Measurements from ENCODE around the gene DERA. TPM values are rescaled to one million over a fixed set of nuclear protein-coding genes. Genes with fewer than 3 reads are reported as not detected.

Gene DERA
- total RNA-seq, 1 donor from 2014 or later, result 52.6 TPM

DNA sequence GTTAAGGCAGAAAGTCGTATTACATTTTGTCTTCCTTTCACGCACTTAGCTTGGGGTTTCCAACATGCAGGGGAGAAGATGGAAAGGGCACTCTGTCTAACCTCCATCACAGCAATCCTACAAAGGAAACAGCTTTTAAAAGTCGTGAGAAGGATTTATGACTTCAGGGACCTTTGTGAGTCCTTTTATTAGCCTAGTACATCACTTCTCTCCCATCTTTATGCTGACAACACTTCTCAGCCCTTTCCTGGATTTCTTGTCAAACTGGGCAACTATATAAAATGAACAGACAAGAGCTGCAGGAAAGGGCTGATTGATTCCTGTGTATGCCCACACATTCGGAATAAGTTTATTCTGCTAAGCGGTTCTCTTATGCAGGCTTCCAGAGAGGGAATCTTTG lies 159.0 kb downstream of the DERA start:
- H3K4me3 ChIP-seq (ENCODE audit: low read depth, low read length), result no peak overlapping the region
- TF ChIP-seq, protein P1, sequence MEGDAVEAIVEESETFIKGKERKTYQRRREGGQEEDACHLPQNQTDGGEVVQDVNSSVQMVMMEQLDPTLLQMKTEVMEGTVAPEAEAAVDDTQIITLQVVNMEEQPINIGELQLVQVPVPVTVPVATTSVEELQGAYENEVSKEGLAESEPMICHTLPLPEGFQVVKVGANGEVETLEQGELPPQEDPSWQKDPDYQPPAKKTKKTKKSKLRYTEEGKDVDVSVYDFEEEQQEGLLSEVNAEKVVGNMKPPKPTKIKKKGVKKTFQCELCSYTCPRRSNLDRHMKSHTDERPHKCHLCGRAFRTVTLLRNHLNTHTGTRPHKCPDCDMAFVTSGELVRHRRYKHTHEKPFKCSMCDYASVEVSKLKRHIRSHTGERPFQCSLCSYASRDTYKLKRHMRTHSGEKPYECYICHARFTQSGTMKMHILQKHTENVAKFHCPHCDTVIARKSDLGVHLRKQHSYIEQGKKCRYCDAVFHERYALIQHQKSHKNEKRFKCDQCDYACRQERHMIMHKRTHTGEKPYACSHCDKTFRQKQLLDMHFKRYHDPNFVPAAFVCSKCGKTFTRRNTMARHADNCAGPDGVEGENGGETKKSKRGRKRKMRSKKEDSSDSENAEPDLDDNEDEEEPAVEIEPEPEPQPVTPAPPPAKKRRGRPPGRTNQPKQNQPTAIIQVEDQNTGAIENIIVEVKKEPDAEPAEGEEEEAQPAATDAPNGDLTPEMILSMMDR (conservative IDR thresholded peaks at IDR 0.05; ENCODE audit: low read depth, low read length), result no peak
- DNase-seq (ENCODE audit: low read depth), result no peak

DNA sequence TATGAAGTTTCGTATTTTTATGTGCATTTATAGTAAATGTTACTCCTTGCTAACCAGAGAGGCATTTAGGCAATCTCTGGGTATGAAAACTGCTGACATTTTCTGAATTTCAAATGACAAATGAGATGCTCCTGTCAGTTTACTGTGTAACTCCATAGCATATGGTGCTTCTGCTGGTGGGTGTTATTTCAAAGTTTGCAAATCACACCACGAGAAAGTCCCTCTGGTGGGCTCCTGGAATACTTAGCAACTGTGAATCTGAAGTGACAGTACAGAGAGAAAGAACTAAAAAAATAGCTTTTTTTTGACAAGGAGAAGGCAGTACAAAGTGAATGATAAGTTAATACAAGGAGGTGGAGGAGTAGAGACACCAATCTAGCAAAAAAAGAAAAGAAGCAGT lies 161.5 kb downstream of the DERA start:
- TF ChIP-seq, protein P1 (conservative IDR thresholded peaks at IDR 0.05; ENCODE audit: low read depth, low read length), result no peak
- DNase-seq (ENCODE audit: low read depth), result no peak

DNA sequence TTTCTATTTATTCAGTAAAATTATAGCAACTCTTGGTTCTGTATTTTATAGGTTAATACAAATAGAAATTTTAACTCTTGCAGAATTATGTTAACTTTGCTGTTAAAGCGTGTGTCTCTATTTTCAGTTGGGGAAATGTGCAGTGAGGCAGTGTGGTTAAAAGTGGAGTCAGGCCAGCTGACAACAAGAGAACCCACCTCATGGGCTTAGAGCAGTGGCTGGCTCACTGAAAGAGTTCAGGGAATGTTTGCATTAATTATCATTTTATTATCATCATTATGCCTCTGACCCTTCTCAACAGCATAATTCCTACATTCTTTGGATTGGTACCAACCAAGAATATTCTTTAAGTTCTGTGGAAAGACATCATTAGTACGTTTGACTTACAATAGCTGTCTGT lies 163.8 kb downstream of the DERA start:
- no peak overlapping the region for H3K4me3 ChIP-seq (ENCODE audit: low read depth, low read length)
- TF ChIP-seq, protein P1 (conservative IDR thresholded peaks at IDR 0.05; ENCODE audit: low read depth, low read length), result no peak
- no peak for DNase-seq (ENCODE audit: low read depth)

More for the DNA sequence above, 161.5 kb downstream of the DERA start:
- no peak overlapping the region for H3K4me3 ChIP-seq (ENCODE audit: low read depth, low read length)

DNA sequence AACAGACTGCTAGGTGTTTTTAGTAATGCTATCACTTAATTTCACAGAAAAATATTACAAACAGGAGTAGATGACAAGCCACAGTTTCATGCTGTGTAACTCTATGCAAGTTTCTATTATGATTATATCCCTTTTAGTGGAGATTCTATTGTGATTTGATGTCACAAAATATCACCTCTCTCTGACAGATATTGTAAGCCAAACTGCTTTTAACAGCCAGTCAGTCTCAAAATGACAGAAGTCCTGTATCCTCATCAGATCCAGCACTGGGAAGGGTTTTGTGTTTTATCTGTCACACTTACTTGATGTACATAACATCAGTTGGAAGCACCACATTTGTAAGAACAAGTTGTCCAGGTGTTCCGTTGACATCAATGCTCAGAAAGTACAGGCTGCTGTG lies 164.8 kb downstream of the DERA start:
- TF ChIP-seq, protein P1 (conservative IDR thresholded peaks at IDR 0.05; ENCODE audit: low read depth, low read length), result no peak
- no peak for DNase-seq (ENCODE audit: low read depth)
- H3K4me3 ChIP-seq (ENCODE audit: low read depth, low read length), result no peak overlapping the region

GRCh38 chr12:16076557-16076956 lies 165.4 kb downstream of the DERA start:
- no peak overlapping the region for H3K4me3 ChIP-seq (ENCODE audit: low read depth, low read length)
- TF ChIP-seq, protein P1 (conservative IDR thresholded peaks at IDR 0.05; ENCODE audit: low read depth, low read length), result peak; percentile 79
- DNase-seq (ENCODE audit: low read depth), result peak; percentile 18

GRCh38 chr12:16076970-16077522 lies 165.9 kb downstream of the DERA start:
- TF ChIP-seq, protein P1 (conservative IDR thresholded peaks at IDR 0.05; ENCODE audit: low read depth, low read length), result no peak
- H3K4me3 ChIP-seq (ENCODE audit: low read depth, low read length), result no peak overlapping the region
- DNase-seq (ENCODE audit: low read depth), result no peak

- H3K4me3 ChIP-seq (ENCODE audit: low read depth, low read length), result no peak overlapping the region
- TF ChIP-seq, protein P1 (conservative IDR thresholded peaks at IDR 0.05; ENCODE audit: low read depth, low read length), result no peak
- DNase-seq (ENCODE audit: low read depth), result no peak
These were observed 175.3 kb downstream of the DERA start for GRCh38 chr12:16086462-16086861.

Data from epithelial cell of proximal tubule (primary cell).